Keratinocyte (primary cell): ENCODE results near the gene ST6GAL1. TPM values are rescaled to one million over a fixed set of nuclear protein-coding genes. Genes with fewer than 3 reads are reported as not detected.

Source experiments
- DNase-seq: peaks from one replicate; pipeline ENCODE4 v3.0.0-alpha.2; 2011; ENCODE audit warnings: low read depth, missing footprints, low spot score
- FAIRE-seq: peaks from 2 replicates; lab custom pipeline; 2011; peaks lifted over from hg19 to GRCh38; lab: Jason Lieb, UNC
- H2AFZ ChIP-seq: 2 replicates; pipeline ENCODE4 v1.6.0; 2012; ENCODE audit warnings: low read length, control low read depth, inconsistent platforms; ENCODE audit not compliant: control insufficient read depth
- H3K27ac ChIP-seq: 2 replicates; pipeline ENCODE4 v1.5.1; 2011; ENCODE audit warnings: low read length; ENCODE audit not compliant: control insufficient read depth, insufficient read depth
- H3K27me3 ChIP-seq: 3 replicates; pipeline ENCODE4 v1.6.0; 2011; ENCODE audit warnings: low read length; ENCODE audit not compliant: control insufficient read depth, insufficient read depth; ENCODE audit errors: extremely low read depth
- H3K36me3 ChIP-seq, 2 experiments: 2 replicates in 1 of 2; 3 replicates in 1 of 2; pipeline ENCODE4 v1.5.1; 2011; ENCODE audit warnings: low read length in 2 of 2, mild to moderate bottlenecking in 1 of 2; ENCODE audit not compliant: control insufficient read depth in 2 of 2, insufficient read depth in 2 of 2; ENCODE audit errors: extremely low read depth in 1 of 2
- H3K4me1 ChIP-seq: 3 replicates; pipeline ENCODE4 v1.5.1; 2011; ENCODE audit warnings: low read length; ENCODE audit not compliant: control insufficient read depth, insufficient read depth; ENCODE audit errors: extremely low read depth
- H3K4me2 ChIP-seq: 3 replicates; pipeline ENCODE4 v1.6.0; 2011; ENCODE audit warnings: low read depth, low read length; ENCODE audit not compliant: control insufficient read depth, insufficient read depth; ENCODE audit errors: extremely low read depth
- H3K4me3 ChIP-seq, 3 experiments: fragments of 200-600 bp in 1 of 3; sonication (generic) in 1 of 3; 2 replicates in 2 of 3; 3 replicates in 1 of 3; pipeline ENCODE4 v1.5.1; 2011 to 2016; ENCODE audit warnings: low read length in 3 of 3, mild to moderate bottlenecking in 3 of 3, control low read depth in 2 of 3, inconsistent platforms in 1 of 3, low read depth in 1 of 3, mixed read lengths in 1 of 3, mixed run types in 1 of 3, moderate library complexity in 1 of 3; ENCODE audit not compliant: control insufficient read depth in 2 of 3, insufficient read depth in 2 of 3; ENCODE audit errors: extremely low read depth in 1 of 3
- H3K79me2 ChIP-seq: 2 replicates; pipeline ENCODE4 v1.6.0; 2012; ENCODE audit warnings: low read length; ENCODE audit not compliant: control insufficient read depth, insufficient read depth
- H3K9ac ChIP-seq: 3 replicates; pipeline ENCODE4 v1.6.0; 2011; ENCODE audit warnings: low read length; ENCODE audit not compliant: control insufficient read depth, insufficient read depth; ENCODE audit errors: extremely low read depth
- H3K9me1 ChIP-seq: 3 replicates; pipeline ENCODE4 v1.6.0; 2011; ENCODE audit warnings: low read length; ENCODE audit not compliant: control insufficient read depth, insufficient read depth; ENCODE audit errors: extremely low read depth
- H3K9me3 ChIP-seq: 2 replicates; pipeline ENCODE4 v1.5.1; 2012; ENCODE audit warnings: low read depth, low read length; ENCODE audit not compliant: control insufficient read depth
- H4K20me1 ChIP-seq: 3 replicates; pipeline ENCODE4 v1.6.0; 2011; ENCODE audit warnings: low read length; ENCODE audit not compliant: control insufficient read depth, insufficient read depth; ENCODE audit errors: extremely low read depth
- EZH2 ChIP-seq: IDR thresholded peaks from one replicate; pipeline ENCODE4 v1.6.1; 2012; ENCODE audit warnings: inconsistent platforms, mild to moderate bottlenecking, low read length, moderate library complexity
- dilution Hi-C: fragments of 300-500 bp; cut with MboI; formaldehyde crosslinking; loops from one replicate; pipeline ENCODE4 v1.7.0; 2020; ENCODE audit warnings: low sequenced_read_pairs; ENCODE audit not compliant: extremely low pct_ligation_motif_present
- polyA plus RNA-seq, 5 experiments: library from polyadenylated mRNA; depleted of rRNA in 3 of 5; stranded (reverse) in 3 of 5; stranded (forward) in 1 of 5; unstranded in 1 of 5; fragments of >200 nt; gene quantifications; 1 replicate in 1 of 5; 2 replicates in 3 of 5; 3 replicates in 1 of 5; pipeline versions ENCODE4 v1.2.1 to v1.2.3, GENCODE V29; 2011 to 2012; ENCODE audit warnings: missing spikeins in 2 of 5, low read depth in 1 of 5, low replicate concordance in 1 of 5
- TF ChIP-seq, protein P1 (sequence below), 3 experiments: IDR thresholded peaks in 1 of 3; conservative IDR thresholded peaks in 1 of 3; optimal IDR thresholded peaks in 1 of 3; 2 replicates in 2 of 3; 3 replicates in 1 of 3; pipeline versions ENCODE3 to v1.5.1; 2011; ENCODE audit warnings: low read length in 3 of 3, mild to moderate bottlenecking in 3 of 3, moderate library complexity in 2 of 3, control low read depth in 1 of 3, inconsistent platforms in 1 of 3; ENCODE audit not compliant: insufficient read depth in 2 of 3; ENCODE audit errors: extremely low read depth in 1 of 3

The ST6GAL1 gene
- polyA plus RNA-seq, 1 donor (not counting 4 experiments of a cell fraction or from before 2014, with no cell fraction given): 7.5 TPM

DNA sequence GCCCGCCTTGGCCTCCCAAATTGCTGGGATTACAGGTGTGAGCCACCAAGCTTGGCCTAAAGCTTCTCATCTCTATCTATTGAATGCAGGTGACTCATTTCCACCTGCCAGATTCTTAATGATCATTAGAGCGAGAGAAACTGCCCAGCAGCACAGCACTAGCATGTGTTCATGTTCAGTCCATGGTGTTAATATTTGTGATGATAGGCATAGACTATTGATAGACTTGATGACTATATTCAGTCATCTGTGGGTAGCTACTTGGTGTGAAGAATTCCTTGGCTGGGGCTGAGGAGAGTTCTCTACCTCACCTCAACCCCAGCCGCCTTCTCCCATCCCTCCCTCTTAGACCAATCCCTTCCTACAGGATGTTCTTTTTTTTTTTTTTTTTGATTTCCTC, 60.0 kb downstream of the ST6GAL1 start:
- Histone ChIP-seq H3K36me3 (no peaks in the 10 kb centered on the region), H4K20me1 (no peaks in the 10 kb centered on the region), H3K27ac (no peak overlapping the region), H3K79me2 (no peaks in the 10 kb centered on the region), H3K27me3 (no peaks in the 10 kb centered on the region), H3K4me1 (peaks cover 13% of the 10 kb centered on the region), H3K4me3 (no peak overlapping the region), H3K4me2 (no peak overlapping the region), H3K9me3 (no peaks in the 10 kb centered on the region), H2AFZ (no peak overlapping the region), H3K9ac (no peak overlapping the region), H3K9me1 (no peaks in the 10 kb centered on the region)
- dilution Hi-C loops: no loop called here
- DNase-seq: no peak
- no peak for TF ChIP-seq EZH2
- TF ChIP-seq, protein P1, sequence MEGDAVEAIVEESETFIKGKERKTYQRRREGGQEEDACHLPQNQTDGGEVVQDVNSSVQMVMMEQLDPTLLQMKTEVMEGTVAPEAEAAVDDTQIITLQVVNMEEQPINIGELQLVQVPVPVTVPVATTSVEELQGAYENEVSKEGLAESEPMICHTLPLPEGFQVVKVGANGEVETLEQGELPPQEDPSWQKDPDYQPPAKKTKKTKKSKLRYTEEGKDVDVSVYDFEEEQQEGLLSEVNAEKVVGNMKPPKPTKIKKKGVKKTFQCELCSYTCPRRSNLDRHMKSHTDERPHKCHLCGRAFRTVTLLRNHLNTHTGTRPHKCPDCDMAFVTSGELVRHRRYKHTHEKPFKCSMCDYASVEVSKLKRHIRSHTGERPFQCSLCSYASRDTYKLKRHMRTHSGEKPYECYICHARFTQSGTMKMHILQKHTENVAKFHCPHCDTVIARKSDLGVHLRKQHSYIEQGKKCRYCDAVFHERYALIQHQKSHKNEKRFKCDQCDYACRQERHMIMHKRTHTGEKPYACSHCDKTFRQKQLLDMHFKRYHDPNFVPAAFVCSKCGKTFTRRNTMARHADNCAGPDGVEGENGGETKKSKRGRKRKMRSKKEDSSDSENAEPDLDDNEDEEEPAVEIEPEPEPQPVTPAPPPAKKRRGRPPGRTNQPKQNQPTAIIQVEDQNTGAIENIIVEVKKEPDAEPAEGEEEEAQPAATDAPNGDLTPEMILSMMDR (optimal IDR thresholded peaks at IDR 0.05 in 1 of 3, IDR thresholded peaks at IDR 0.05 in 1 of 3, conservative IDR thresholded peaks at IDR 0.05 in 1 of 3; ENCODE audit: extremely low read depth in 1 of 3, insufficient read depth in 2 of 3, low read length in 3 of 3): no peak
- no peak for FAIRE-seq

DNA sequence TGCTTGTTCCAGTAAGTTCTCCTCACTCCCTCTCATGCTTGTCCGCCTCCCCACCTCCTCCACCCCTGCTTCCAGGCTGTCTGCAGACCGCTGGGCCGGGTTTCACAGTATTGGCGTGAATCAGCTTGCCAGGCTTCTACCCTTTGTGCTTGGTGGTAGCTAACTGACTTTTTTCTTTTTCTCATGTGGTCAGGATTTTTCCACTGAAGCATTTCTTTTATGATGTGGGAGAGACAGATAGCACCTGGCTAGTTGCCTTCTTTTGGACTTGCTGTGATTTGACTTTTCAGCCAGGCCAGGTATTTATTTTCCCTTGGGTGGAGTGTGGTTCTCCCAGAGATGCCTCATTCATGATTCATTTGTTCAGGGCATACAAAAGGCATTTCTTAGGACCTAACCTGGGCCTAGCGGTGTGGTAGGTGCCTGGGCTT, 60.6 kb downstream of the ST6GAL1 start:
- dilution Hi-C loops: no loop called here
- no peaks in the 10 kb centered on the region for H4K20me1 ChIP-seq
- FAIRE-seq (peak; percentile 53), DNase-seq (no peak)
- no peaks in the 10 kb centered on the region for H3K27me3 ChIP-seq
- TF ChIP-seq EZH2: no peak
- TF ChIP-seq, protein P1 (optimal IDR thresholded peaks at IDR 0.05 in 1 of 3, IDR thresholded peaks at IDR 0.05 in 1 of 3, conservative IDR thresholded peaks at IDR 0.05 in 1 of 3; ENCODE audit: extremely low read depth in 1 of 3, insufficient read depth in 2 of 3, low read length in 3 of 3): no peak
- no peaks in the 10 kb centered on the region for H3K9me3 ChIP-seq
- peak overlapping the region; percentile 13 for H3K9ac ChIP-seq
- H3K4me3 ChIP-seq: no peak overlapping the region
- H3K4me2 ChIP-seq: peak overlapping the region; percentile 40
- H3K27ac ChIP-seq: peak overlapping the region; percentile 22
- no peaks in the 10 kb centered on the region for H3K36me3 ChIP-seq
- no peak overlapping the region for H2AFZ ChIP-seq
- peaks cover 13% of the 10 kb centered on the region for H3K4me1 ChIP-seq
- no peaks in the 10 kb centered on the region for H3K9me1 ChIP-seq
- no peaks in the 10 kb centered on the region for H3K79me2 ChIP-seq
